Neuronal stem cell (in vitro differentiated cells): ENCODE measurements around the gene TRIM61.
A peak's percentile ranks its signal among the peaks of the same experiment; 100 is the strongest.
"Not testable (repeated sequence)": the region's sequence is repeated elsewhere in the genome, so short reads cannot be mapped to it uniquely, and the experiment has no call there.

ENCODE experiments used
- DNase-seq: peaks from one replicate; pipeline ENCODE4 v3.0.0-alpha.2; 2013; ENCODE audit warnings: low spot score
- H2AFZ ChIP-seq: one replicate; pipeline ENCODE4 v1.6.1; 2013; ENCODE audit warnings: mild to moderate bottlenecking, low read length, inconsistent platforms
- H2AK5ac ChIP-seq: 2 replicates; pipeline ENCODE4 v1.6.1; 2013; ENCODE audit warnings: low read depth, mild to moderate bottlenecking, inconsistent platforms, low read length, moderate library complexity, mixed read lengths
- H2BK120ac ChIP-seq: 2 replicates; pipeline ENCODE4 v1.6.1; 2013; ENCODE audit warnings: low read depth, mild to moderate bottlenecking, inconsistent platforms, low read length, moderate library complexity, mixed read lengths
- H2BK12ac ChIP-seq: one replicate; pipeline ENCODE4 v1.6.1; 2013; ENCODE audit warnings: low read length, inconsistent platforms
- H2BK15ac ChIP-seq: 2 replicates; pipeline ENCODE4 v1.6.1; 2013; ENCODE audit warnings: mild to moderate bottlenecking, low read length, inconsistent platforms, mixed read lengths
- H2BK5ac ChIP-seq: one replicate; pipeline ENCODE4 v1.6.1; 2013; ENCODE audit warnings: inconsistent platforms, mild to moderate bottlenecking, low read length, moderate library complexity
- H3K14ac ChIP-seq: one replicate; pipeline ENCODE4 v1.6.1; 2013; ENCODE audit warnings: low read length, inconsistent platforms
- H3K18ac ChIP-seq: 2 replicates; pipeline ENCODE4 v1.6.1; 2013; ENCODE audit warnings: low read length, inconsistent platforms
- H3K23ac ChIP-seq: 2 replicates; pipeline ENCODE4 v1.6.1; 2013; ENCODE audit warnings: low read depth, mild to moderate bottlenecking, mixed read lengths, low read length, inconsistent platforms; ENCODE audit not compliant: poor library complexity
- H3K27ac ChIP-seq: replicated peaks from 3 replicates; pipeline ENCODE4 v1.5.1; 2013; ENCODE audit warnings: low read length, inconsistent platforms
- H3K27me3 ChIP-seq, 3 experiments: 2 replicates each; pipeline ENCODE4 v1.6.1; 2013; ENCODE audit warnings: low read length in 3 of 3, mild to moderate bottlenecking in 2 of 3, inconsistent platforms in 1 of 3, low read depth in 1 of 3, mixed read lengths in 1 of 3, moderate library complexity in 1 of 3; ENCODE audit not compliant: control insufficient read depth in 3 of 3, insufficient read depth in 3 of 3
- H3K36me3 ChIP-seq, 2 donors: replicated peaks in 1 of 2; 2 replicates each; pipeline ENCODE4 v1.6.1; 2013; ENCODE audit warnings: low read length in 2 of 2; ENCODE audit not compliant: control insufficient read depth in 2 of 2, insufficient read depth in 2 of 2
- H3K4ac ChIP-seq: 2 replicates; pipeline ENCODE4 v1.6.1; 2013; ENCODE audit warnings: inconsistent platforms, mild to moderate bottlenecking, low read length, moderate library complexity
- H3K4me1 ChIP-seq, 2 donors: 1 replicate in 1 of 2; 2 replicates in 1 of 2; pipeline ENCODE4 v1.6.1; 2013; ENCODE audit warnings: low read length in 2 of 2, low read depth in 1 of 2; ENCODE audit not compliant: control insufficient read depth in 2 of 2, insufficient read depth in 1 of 2
- H3K4me2 ChIP-seq: one replicate; pipeline ENCODE4 v1.6.1; 2013; ENCODE audit warnings: mild to moderate bottlenecking, low read length, inconsistent platforms; ENCODE audit not compliant: insufficient read depth, poor library complexity, severe bottlenecking
- H3K4me3 ChIP-seq, 2 donors: 2 replicates each; pipeline ENCODE4 v1.5.1; 2013; ENCODE audit warnings: low read length in 2 of 2, mild to moderate bottlenecking in 2 of 2, inconsistent platforms in 1 of 2, moderate library complexity in 1 of 2
- H3K79me1 ChIP-seq: one replicate; pipeline ENCODE4 v1.6.1; 2013; ENCODE audit warnings: low read depth, mild to moderate bottlenecking, inconsistent platforms, low read length, moderate library complexity
- H3K9ac ChIP-seq: one replicate; pipeline ENCODE4 v1.6.1; 2013; ENCODE audit warnings: mild to moderate bottlenecking, low read depth, low read length, inconsistent platforms; ENCODE audit not compliant: poor library complexity
- H3K9me3 ChIP-seq, 2 donors: replicated peaks in 1 of 2; 2 replicates each; pipeline versions ENCODE3 to v1.6.1; 2013; ENCODE audit warnings: low read length in 2 of 2, mild to moderate bottlenecking in 2 of 2, inconsistent platforms in 1 of 2, low read depth in 1 of 2, mixed read lengths in 1 of 2, moderate library complexity in 1 of 2; ENCODE audit not compliant: control insufficient read depth in 2 of 2, insufficient read depth in 1 of 2
- H4K8ac ChIP-seq: one replicate; pipeline ENCODE4 v1.6.1; 2013; ENCODE audit warnings: low read depth, mild to moderate bottlenecking, inconsistent platforms, low read length, moderate library complexity
- H4K91ac ChIP-seq: one replicate; pipeline ENCODE4 v1.6.1; 2013; ENCODE audit warnings: low read length, low read depth, mild to moderate bottlenecking, inconsistent platforms; ENCODE audit not compliant: poor library complexity
- WGBS, 2 donors: extraction: QIAGEN DNeasy Blood & Tissue Kit; methylation state at CpG; one replicate each; pipeline ENCODE4 v1.1.7; 2013; ENCODE audit warnings: missing lambda C conversion rate in 2 of 2, mixed read lengths in 1 of 2; ENCODE audit not compliant: insufficient read length in 2 of 2, insufficient replicate concordance in 1 of 2; ENCODE audit errors: extremely low coverage in 2 of 2; 5-methylcytosine and 5-hydroxymethylcytosine counted together

The TRIM61 gene

GRCh38 chr4:164959896-164960295, 17.6 kb downstream of the TRIM61 start:
- no peak overlapping the region for H3K4me3 ChIP-seq
- peaks cover 1% of the 10 kb centered on the region for H3K79me1 ChIP-seq
- no peak overlapping the region for H2BK12ac ChIP-seq
- no peak overlapping the region for H3K23ac ChIP-seq
- no peak overlapping the region for H3K4ac ChIP-seq
- WGBS, 2 donors = no CpG with 5 or more reads among the region's 2 CpGs
- H3K14ac ChIP-seq = no peak overlapping the region
- peaks cover 0 to 2% of the 10 kb centered on the region in 2 donors for H3K4me1 ChIP-seq
- H4K91ac ChIP-seq = no peak overlapping the region
- no peak for DNase-seq
- no peak overlapping the region for H4K8ac ChIP-seq
- H3K4me2 ChIP-seq = no peak overlapping the region
- H3K27ac ChIP-seq = no peak overlapping the region
- no peak overlapping the region for H2AK5ac ChIP-seq
- H2AFZ ChIP-seq = no peak overlapping the region
- H3K9me3 ChIP-seq = no peaks in the 10 kb centered on the region
- no peak overlapping the region for H2BK120ac ChIP-seq
- no peak overlapping the region for H2BK5ac ChIP-seq
- no peaks in the 10 kb centered on the region for H3K36me3 ChIP-seq
- H3K27me3 ChIP-seq = no peaks in the 10 kb centered on the region
- no peak overlapping the region for H3K18ac ChIP-seq
- H2BK15ac ChIP-seq = no peak overlapping the region
- no peak overlapping the region for H3K9ac ChIP-seq

GRCh38 chr4:164959421-164959820, 18.0 kb downstream of the TRIM61 start:
- H3K4me2 ChIP-seq, H2AFZ ChIP-seq, DNase-seq, H3K9ac ChIP-seq, H2BK12ac ChIP-seq, H4K91ac ChIP-seq, H4K8ac ChIP-seq, H3K4me3 ChIP-seq, H2BK120ac ChIP-seq, H3K27ac ChIP-seq, H3K23ac ChIP-seq, H3K4ac ChIP-seq, H2BK5ac ChIP-seq, H3K27me3 ChIP-seq, H3K36me3 ChIP-seq, H3K9me3 ChIP-seq, H3K14ac ChIP-seq, H3K18ac ChIP-seq, H2AK5ac ChIP-seq, H3K79me1 ChIP-seq, H3K4me1 ChIP-seq, H2BK15ac ChIP-seq: not testable (repeated sequence)
- WGBS, 2 donors = no CpG with 5 or more reads among the region's 3 CpGs

- no peak overlapping the region for H2BK120ac ChIP-seq
- H3K4me3 ChIP-seq = peak overlapping the region; percentile 70 to 88
- H3K23ac ChIP-seq = peak overlapping the region; percentile 80
- peak overlapping the region; percentile 79 for H3K9ac ChIP-seq
- H3K79me1 ChIP-seq = peaks cover 1% of the 10 kb centered on the region
- no peak overlapping the region for H2BK12ac ChIP-seq
- H3K4me1 ChIP-seq = peaks cover 0 to 2% of the 10 kb centered on the region in 2 donors
- peak overlapping the region; percentile 44 for H3K14ac ChIP-seq
- peaks cover 0 to 3% (median 0%) of the 10 kb centered on the region in 3 experiments for H3K27me3 ChIP-seq
- peak overlapping the region; percentile 86 for H3K4me2 ChIP-seq
- DNase-seq = peak; percentile 41
- no peak overlapping the region for H4K91ac ChIP-seq
- no peak overlapping the region for H2AK5ac ChIP-seq
- WGBS, 2 donors = no CpG with 5 or more reads among the region's 46 CpGs
- peak overlapping the region; percentile 98 for H3K18ac ChIP-seq
- no peak overlapping the region for H3K4ac ChIP-seq
- H2BK5ac ChIP-seq = peak overlapping the region; percentile 19
- H3K27ac ChIP-seq = peak overlapping the region; percentile 56
- no peak overlapping the region for H4K8ac ChIP-seq
- H2AFZ ChIP-seq = peak overlapping the region; percentile 97
- H3K9me3 ChIP-seq = no peaks in the 10 kb centered on the region
- peak overlapping the region; percentile 21 for H2BK15ac ChIP-seq
- H3K36me3 ChIP-seq = no peaks in the 10 kb centered on the region
Measured at GRCh38 chr4:164956766-164957643, 20.5 kb downstream of the TRIM61 start.

GRCh38 chr4:164955107-164955805, 22.2 kb downstream of the TRIM61 start:
- Histone ChIP-seq H3K36me3 (no peaks in the 10 kb centered on the region), H2BK12ac (no peak overlapping the region), H3K9ac (no peak overlapping the region), H3K23ac (no peak overlapping the region), H3K4me1 (peaks cover 0 to 2% of the 10 kb centered on the region in 2 donors), H3K27ac (no peak overlapping the region), H3K18ac (no peak overlapping the region), H3K4me3 (no peak overlapping the region), H3K14ac (no peak overlapping the region), H4K91ac (no peak overlapping the region), H3K79me1 (peaks cover 1% of the 10 kb centered on the region), H3K4ac (no peak overlapping the region), H2AK5ac (no peak overlapping the region), H3K27me3 (peaks cover 0 to 13% (median 0%) of the 10 kb centered on the region in 3 experiments), H2BK15ac (no peak overlapping the region), H3K4me2 (no peak overlapping the region), H4K8ac (no peak overlapping the region), H2BK5ac (no peak overlapping the region), H2AFZ (peak overlapping the region; percentile 97), H2BK120ac (no peak overlapping the region), H3K9me3 (no peaks in the 10 kb centered on the region)
- no peak for DNase-seq
- WGBS, 2 donors = no CpG with 5 or more reads among the region's 4 CpGs
